ENCODE results near the gene ATG12. TPM values are rescaled to one million over a fixed set of nuclear protein-coding genes. Genes with fewer than 3 reads are reported as not detected.

ATG12 gene
- total RNA-seq, 1 experiment from 2014 or later: 52.0 TPM

- TF ChIP-seq TCF7L2 (IDR thresholded peaks at IDR 0.05; ENCODE audit: low read depth, low read length): no peak
- TF ChIP-seq, protein P1, sequence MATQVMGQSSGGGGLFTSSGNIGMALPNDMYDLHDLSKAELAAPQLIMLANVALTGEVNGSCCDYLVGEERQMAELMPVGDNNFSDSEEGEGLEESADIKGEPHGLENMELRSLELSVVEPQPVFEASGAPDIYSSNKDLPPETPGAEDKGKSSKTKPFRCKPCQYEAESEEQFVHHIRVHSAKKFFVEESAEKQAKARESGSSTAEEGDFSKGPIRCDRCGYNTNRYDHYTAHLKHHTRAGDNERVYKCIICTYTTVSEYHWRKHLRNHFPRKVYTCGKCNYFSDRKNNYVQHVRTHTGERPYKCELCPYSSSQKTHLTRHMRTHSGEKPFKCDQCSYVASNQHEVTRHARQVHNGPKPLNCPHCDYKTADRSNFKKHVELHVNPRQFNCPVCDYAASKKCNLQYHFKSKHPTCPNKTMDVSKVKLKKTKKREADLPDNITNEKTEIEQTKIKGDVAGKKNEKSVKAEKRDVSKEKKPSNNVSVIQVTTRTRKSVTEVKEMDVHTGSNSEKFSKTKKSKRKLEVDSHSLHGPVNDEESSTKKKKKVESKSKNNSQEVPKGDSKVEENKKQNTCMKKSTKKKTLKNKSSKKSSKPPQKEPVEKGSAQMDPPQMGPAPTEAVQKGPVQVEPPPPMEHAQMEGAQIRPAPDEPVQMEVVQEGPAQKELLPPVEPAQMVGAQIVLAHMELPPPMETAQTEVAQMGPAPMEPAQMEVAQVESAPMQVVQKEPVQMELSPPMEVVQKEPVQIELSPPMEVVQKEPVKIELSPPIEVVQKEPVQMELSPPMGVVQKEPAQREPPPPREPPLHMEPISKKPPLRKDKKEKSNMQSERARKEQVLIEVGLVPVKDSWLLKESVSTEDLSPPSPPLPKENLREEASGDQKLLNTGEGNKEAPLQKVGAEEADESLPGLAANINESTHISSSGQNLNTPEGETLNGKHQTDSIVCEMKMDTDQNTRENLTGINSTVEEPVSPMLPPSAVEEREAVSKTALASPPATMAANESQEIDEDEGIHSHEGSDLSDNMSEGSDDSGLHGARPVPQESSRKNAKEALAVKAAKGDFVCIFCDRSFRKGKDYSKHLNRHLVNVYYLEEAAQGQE (IDR thresholded peaks at IDR 0.05; ENCODE audit: insufficient read depth in 1 of 2, low read depth in 2 of 2, low read length in 1 of 2): no peak
- TF ChIP-seq SIN3A (IDR thresholded peaks at IDR 0.05; ENCODE audit: borderline replicate concordance, insufficient read depth, low read depth, low read length): no peak
- no peak for TF ChIP-seq POLR2AphosphoS5 (IDR thresholded peaks at IDR 0.05; ENCODE audit: low read depth, low read length)
- TF ChIP-seq CTCF (IDR thresholded peaks at IDR 0.05): no peak
- ATAC-seq (no peak), DNase-seq (ENCODE audit: low read depth, low spot score) (no peak)
- Histone ChIP-seq H3K27me3 (ENCODE audit: control insufficient read depth, insufficient read depth, low read length) (peaks cover 5% of the 10 kb centered on the region), H3K9me3 (ENCODE audit: control insufficient read depth, insufficient read depth, low read depth, low read length) (no peaks in the 10 kb centered on the region), H3K27ac (ENCODE audit: low read length) (no peak overlapping the region), H3K36me3 (ENCODE audit: control insufficient read depth, insufficient read depth, low read length) (no peaks in the 10 kb centered on the region), H3K4me3 (ENCODE audit: low read depth in 2 of 2, low read length in 2 of 2) (no peak overlapping the region), H3K4me1 (ENCODE audit: control insufficient read depth, insufficient read depth, low read length) (no peaks in the 10 kb centered on the region)
- ChIA-PET POLR2A (no interaction called here), CTCF (no interaction called here)
- in situ Hi-C loops (cut with HindIII; ENCODE audit: low pct_unique_long_range_greater_than_20kb, low sequenced_read_pairs): no loop called here
- BruUV-seq (replicated peaks): no TSS peak
- intact Hi-C loops (cut with micrococcal nuclease; ENCODE audit: unreplicated experiment): no loop called here
Observed at GRCh38 chr5:115812372-115812771, 29.0 kb downstream of the ATG12 start.

- peaks cover 5% of the 10 kb centered on the region for H3K27me3 ChIP-seq (ENCODE audit: control insufficient read depth, insufficient read depth, low read length)
- DNase-seq (ENCODE audit: low read depth, low spot score) (no peak), ATAC-seq (no peak)
- no peaks in the 10 kb centered on the region for H3K4me1 ChIP-seq (ENCODE audit: control insufficient read depth, insufficient read depth, low read length)
- no TSS peak for BruUV-seq (replicated peaks)
- intact Hi-C loops (cut with micrococcal nuclease; ENCODE audit: unreplicated experiment) (no loop called here), in situ Hi-C loops (cut with HindIII; ENCODE audit: low pct_unique_long_range_greater_than_20kb, low sequenced_read_pairs) (no loop called here)
- no peak overlapping the region for H3K27ac ChIP-seq (ENCODE audit: low read length)
- H3K4me3 ChIP-seq (ENCODE audit: low read depth in 2 of 2, low read length in 2 of 2): no peak overlapping the region
- H3K36me3 ChIP-seq (ENCODE audit: control insufficient read depth, insufficient read depth, low read length): no peaks in the 10 kb centered on the region
- CTCF ChIA-PET: no interaction called here
- H3K9me3 ChIP-seq (ENCODE audit: control insufficient read depth, insufficient read depth, low read depth, low read length): no peaks in the 10 kb centered on the region
- no peak for TF ChIP-seq POLR2AphosphoS5 (IDR thresholded peaks at IDR 0.05; ENCODE audit: low read depth, low read length)
- TF ChIP-seq, protein P1 (IDR thresholded peaks at IDR 0.05; ENCODE audit: insufficient read depth in 1 of 2, low read depth in 2 of 2, low read length in 1 of 2): no peak
- TF ChIP-seq SIN3A (IDR thresholded peaks at IDR 0.05; ENCODE audit: borderline replicate concordance, insufficient read depth, low read depth, low read length): no peak
- TF ChIP-seq CTCF (IDR thresholded peaks at IDR 0.05): no peak
- TF ChIP-seq TCF7L2 (IDR thresholded peaks at IDR 0.05; ENCODE audit: low read depth, low read length): no peak
- POLR2A ChIA-PET: no interaction called here
Observed at GRCh38 chr5:115811406-115811805, 30.0 kb downstream of the ATG12 start.

Data from Panc1 (cell line).